GM18519 (cell line): Measurements from ENCODE around the gene RPGRIP1L.

Experiments used
- ATAC-seq: cut with Tn5 transposase; IDR thresholded peaks from one replicate; pipeline ENCODE4 v1.9.1; 2021; ENCODE audit warnings: mild to moderate bottlenecking, moderate library complexity; ENCODE audit not compliant: unreplicated experiment, low FRiP score

Gene RPGRIP1L

DNA sequence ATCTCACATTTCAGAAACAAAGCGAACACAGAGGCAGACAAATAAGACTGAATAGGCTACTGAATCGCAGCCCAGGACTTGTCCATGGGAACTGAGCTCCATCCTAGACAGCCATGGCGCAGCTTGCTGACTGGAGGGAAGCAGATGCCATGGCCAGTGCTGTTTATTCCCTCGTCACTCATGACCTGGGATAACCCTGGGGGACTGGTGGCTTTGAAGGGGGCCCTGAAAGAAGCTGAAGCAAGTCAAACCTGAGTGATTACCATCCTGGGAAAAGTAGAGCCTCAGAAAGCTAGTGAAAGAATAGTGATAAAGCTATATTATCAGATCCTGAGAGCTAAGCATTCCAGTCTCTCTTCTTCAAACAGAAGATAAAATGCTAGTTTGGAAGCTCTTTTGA lies 94.1 kb downstream of the RPGRIP1L start:
- no peak for ATAC-seq

DNA sequence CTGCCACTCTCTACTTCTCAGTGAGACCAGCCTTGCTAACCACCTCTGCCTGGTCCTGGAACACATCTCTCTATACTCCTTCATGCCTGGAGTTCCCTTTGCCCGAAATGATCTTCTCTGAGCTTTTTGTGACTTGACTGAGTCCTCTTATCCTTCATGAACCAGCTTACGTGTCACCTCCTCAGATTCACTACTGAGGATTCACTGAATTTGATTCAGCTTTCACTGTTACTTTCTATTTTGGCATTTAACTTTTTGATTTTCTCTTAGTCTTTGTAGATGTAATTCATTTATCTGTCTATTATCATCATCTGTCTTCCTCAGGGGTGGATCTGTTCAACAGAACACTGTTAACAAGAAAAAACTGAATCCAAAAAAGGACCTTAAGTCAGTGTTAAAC lies 95.6 kb downstream of the RPGRIP1L start:
- ATAC-seq, result no peak

- ATAC-seq, result no peak
Observed at GRCh38 chr16:53605831-53606400, 97.7 kb downstream of the RPGRIP1L start.

GRCh38 chr16:53605356-53605755 lies 98.3 kb downstream of the RPGRIP1L start:
- no peak for ATAC-seq

DNA sequence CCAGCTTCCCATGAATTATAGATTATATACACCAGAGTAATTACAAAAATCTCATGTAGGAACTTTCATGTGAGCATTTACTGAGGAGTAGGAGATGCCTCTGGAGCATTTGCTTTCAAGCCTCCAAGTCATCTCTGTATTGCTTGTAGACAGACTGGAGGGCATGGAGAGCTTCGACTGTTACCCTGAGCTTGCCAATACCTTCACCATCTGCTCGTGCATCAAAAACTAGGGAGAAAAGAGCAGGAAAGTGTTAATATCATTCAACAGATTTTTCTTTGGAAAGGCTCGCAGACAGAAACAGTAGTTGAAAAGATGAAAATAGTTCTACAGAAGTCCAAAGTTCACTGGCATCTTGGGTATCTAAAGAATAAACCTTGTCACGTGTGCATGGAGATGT lies 101.7 kb downstream of the RPGRIP1L start:
- no peak for ATAC-seq

DNA sequence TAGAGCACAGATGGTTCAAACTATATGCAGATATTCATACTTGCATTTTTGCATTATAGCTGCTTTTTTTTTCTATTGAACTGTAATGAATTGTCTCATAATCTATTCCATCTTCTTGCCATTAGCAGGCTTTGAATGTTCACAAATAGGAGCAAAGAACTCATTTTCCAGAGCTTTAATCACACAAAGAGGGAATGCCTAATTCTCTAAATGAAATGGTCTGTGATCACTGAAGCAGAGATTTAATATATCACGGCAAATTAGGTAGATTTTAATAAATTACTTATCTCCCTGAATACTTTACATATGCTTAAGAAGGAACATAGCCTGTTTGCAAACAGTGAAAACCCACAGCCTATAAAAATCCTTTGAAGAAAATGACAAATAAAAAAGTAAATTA lies 103.0 kb downstream of the RPGRIP1L start:
- no peak for ATAC-seq

DNA sequence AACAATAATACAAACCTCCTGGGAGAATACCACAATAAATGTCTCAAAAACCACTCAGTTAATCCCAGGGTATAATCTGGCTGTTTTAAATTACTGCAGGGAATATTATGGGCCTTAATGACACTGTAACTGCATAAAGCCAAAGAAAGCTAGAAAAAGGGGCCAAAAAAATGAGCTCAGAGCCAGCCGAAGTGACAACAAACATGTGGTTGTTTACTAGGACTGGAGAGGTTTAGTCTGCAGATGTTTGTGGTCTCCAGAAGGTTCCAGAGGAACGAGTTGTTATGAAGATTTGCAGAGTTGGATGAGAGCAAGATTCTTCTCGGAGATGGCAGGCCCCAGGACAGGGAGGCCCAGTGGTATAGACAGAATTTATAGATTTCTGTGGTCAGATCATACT lies 103.5 kb downstream of the RPGRIP1L start:
- ATAC-seq, result no peak

- ATAC-seq, result no peak
Observed at GRCh38 chr16:53599548-53599947, 104.1 kb downstream of the RPGRIP1L start.

DNA sequence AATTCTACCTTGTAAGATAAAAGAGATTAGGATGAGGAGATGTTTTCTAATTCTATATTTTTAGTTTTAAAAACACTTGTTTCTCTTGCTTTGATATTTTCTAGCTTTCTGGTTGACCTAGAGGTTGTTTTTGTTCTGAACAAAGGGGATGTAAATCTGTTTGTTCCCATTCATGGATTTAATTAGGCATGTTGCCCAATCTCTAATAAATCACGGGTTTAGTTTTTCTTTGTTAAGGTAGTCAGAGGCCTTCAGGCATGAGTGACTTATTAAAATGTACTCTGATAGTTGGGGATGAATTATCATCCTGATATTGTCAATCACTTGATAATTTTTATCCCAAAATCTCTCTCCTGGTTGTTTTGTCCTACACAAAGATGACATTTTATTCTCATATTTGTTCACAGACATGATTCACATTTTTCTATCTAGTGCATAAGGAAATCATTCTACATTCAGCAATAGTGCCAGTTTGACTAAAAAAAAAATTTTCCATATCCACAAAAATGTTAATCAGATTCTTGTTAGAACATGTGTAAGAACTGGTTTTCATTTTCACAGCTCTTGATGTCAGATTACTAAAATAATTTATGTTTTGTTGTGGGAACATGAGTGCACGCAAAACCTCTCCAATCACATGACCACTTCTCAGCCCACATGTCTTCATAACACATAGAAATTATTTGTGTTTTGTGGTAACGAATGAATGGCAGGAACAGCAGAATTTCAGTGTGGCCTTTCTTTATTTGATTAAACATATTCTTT lies 105.0 kb downstream of the RPGRIP1L start:
- no peak for ATAC-seq

- no peak for ATAC-seq
Observed at GRCh38 chr16:53597776-53598175, 105.9 kb downstream of the RPGRIP1L start.

DNA sequence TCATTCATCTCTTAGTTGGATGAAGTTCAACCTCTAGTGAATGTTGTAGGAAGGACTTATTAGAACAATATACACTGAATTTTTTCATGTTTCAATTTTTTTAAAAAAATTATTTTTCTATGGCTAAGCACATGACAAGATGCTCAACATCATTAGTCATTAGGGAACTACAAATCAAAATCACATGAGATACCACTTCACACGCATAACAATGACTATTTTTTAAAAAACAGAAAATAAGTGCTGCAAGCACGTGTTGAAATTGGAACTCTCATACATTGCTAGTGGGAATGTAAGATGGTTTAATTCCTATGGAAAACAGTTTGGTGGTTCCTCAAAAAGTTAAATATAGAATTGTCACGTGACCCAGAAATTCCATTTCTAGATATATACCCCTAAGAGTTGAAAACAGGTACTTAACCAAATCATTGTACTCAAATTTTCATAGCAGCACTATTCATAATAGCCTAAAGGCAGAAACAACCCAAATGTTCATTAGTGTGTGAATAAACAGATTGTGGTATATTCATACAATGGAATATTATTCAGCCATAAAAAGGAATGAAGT lies 115.5 kb downstream of the RPGRIP1L start:
- no peak for ATAC-seq

DNA sequence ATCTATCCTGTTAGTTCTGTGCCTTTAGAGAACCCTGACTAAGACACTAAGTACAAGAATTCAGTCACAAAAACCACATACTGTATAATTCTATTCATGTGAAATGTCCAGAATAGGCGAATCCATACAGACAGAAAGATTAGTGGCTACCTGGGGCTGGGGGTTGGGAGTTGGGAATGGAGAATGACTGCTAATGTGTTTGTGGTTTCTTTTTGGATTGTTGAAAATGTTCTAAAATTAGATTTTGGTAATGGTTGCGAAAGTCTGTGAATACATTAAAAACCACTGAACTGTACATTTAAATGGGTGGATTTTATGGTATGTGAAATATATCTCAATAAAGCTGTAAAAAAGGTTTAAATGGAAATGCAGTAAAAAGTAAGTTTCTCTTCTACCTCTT lies 120.3 kb downstream of the RPGRIP1L start:
- ATAC-seq, result no peak

DNA sequence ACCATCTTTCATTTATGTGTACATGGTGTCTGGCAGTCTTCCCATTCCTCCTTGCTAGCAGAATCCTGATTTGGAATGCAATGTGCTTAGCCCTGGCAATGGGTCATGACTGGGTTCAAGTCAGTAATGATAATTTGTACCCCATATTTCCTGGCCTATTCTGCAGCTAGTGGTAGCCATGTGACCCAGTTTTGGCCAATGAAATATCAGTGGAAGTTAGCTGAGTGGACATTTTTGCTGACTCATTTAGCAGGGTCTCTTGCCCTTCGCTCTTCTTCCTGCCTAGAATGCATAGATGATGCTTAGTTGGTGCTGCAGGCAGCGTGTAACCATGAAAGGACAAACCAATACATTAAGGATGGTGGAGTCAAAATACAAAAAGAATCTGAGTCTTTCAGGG lies 121.9 kb downstream of the RPGRIP1L start:
- no peak for ATAC-seq

GRCh38 chr16:53580038-53580802 lies 123.4 kb downstream of the RPGRIP1L start:
- ATAC-seq, result no peak

DNA sequence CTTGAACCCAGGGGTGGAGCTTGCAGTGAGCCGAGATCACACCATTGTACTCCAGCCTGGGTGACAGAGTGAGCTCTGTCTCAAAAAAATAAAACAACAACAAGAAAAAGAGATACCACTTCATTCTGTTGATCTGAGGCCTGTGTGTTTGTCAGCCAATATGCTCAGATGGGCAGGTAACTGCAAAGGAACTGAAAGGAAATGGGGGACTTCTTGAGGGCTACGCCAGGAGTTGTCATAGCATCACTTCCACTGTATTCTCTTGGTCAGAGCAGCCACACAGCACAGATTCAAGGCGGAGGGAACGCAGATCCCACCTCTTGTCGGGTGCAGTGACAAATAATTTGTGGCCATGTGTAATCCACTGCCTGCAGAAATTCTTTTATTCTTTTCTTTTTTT lies 126.8 kb downstream of the RPGRIP1L start:
- no peak for ATAC-seq

DNA sequence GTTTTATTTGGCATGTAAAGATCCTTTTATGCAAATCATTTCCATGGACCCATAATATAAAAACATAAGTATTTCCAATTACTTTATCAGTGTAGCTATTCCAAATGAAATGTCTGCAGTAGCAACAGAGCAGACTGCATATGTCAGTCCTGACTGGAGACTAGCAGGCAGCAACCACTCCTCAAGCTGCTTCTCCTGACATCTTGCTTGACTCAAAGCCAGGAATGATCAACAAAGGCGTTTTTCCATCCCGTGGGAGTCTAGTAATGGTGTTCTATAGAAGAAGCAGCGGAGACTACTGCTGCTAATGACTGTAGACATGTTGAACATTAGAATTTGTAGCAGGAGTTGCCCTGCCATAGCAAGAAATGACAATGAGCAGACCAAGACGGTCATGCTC lies 127.4 kb downstream of the RPGRIP1L start:
- ATAC-seq, result no peak

GRCh38 chr16:53571763-53572162 lies 131.9 kb downstream of the RPGRIP1L start:
- ATAC-seq, result no peak

DNA sequence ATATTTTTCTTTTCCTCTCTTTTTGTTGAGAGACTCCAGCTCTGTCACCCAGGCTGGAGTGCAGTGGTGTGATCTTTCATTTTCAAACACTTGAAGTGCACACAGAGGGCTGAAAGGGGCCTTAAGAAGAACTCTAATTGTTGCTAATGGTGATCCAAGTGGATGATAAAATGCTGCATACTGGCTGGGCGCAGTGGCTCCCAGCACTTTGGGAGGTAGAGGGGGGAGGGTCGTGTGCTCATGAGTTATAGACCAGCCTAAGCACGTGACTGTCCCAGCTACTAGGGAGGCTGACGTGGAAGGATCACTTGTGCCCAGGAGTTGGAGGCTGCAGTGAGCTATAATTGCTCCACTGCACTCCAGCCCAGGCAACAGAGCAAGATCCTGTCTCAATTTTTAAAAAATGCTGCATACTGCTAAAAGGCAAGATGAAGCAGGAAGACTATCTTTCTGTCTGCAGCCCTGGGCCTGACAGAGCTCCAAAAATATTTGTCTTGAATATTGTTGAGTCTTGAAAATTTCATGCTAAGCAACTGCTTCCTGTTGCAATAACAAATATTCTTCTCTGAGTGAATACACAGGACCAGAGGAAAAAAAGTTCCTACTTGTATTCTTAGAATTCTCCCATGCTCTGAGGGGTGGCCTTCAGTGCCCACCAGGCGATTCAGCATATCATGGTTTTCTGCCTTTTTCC lies 137.0 kb downstream of the RPGRIP1L start:
- ATAC-seq, result no peak

GRCh38 chr16:53565296-53565863 lies 138.3 kb downstream of the RPGRIP1L start:
- no peak for ATAC-seq

- no peak for ATAC-seq
Observed at GRCh38 chr16:53563426-53563825, 140.2 kb downstream of the RPGRIP1L start.
